ENCODE measurements around the gene CACNA2D2.

GRCh38 chr3:50493623-50494022 is 9.8 kb downstream of the CACNA2D2 start:
- TF ChIP-seq, protein P1, sequence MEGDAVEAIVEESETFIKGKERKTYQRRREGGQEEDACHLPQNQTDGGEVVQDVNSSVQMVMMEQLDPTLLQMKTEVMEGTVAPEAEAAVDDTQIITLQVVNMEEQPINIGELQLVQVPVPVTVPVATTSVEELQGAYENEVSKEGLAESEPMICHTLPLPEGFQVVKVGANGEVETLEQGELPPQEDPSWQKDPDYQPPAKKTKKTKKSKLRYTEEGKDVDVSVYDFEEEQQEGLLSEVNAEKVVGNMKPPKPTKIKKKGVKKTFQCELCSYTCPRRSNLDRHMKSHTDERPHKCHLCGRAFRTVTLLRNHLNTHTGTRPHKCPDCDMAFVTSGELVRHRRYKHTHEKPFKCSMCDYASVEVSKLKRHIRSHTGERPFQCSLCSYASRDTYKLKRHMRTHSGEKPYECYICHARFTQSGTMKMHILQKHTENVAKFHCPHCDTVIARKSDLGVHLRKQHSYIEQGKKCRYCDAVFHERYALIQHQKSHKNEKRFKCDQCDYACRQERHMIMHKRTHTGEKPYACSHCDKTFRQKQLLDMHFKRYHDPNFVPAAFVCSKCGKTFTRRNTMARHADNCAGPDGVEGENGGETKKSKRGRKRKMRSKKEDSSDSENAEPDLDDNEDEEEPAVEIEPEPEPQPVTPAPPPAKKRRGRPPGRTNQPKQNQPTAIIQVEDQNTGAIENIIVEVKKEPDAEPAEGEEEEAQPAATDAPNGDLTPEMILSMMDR (conservative IDR thresholded peaks at IDR 0.05; ENCODE audit: low read length), result no peak
- TF ChIP-seq EZH2phosphoT487 (IDR thresholded peaks at IDR 0.05; ENCODE audit: borderline replicate concordance), result no peak
